ENCODE data around the gene SPRR5.

Gene SPRR5

GRCh38 chr1:152909206-152909605 is 37.8 kb upstream of the SPRR5 start:
- Histone ChIP-seq H3K27me3 (peaks cover 0 to 9% (median 0%) of the 10 kb centered on the region in 11 experiments; a peak in 2 of 22 replicates), H4K20me1 (no peaks in the 10 kb centered on the region), H3K36me3 (no peaks in the 10 kb centered on the region), H3K9me3 (replicated peaks in 1 of 11) (peaks cover 0 to 15% (median 0%) of the 10 kb centered on the region in 11 experiments; a peak in 4 of 22 replicates), H3K4me2 (no peak overlapping the region), H3K4me3 (no peak overlapping the region), H3K27ac (no peak overlapping the region), H3K4me1 (peaks cover 0 to 10% (median 3%) of the 10 kb centered on the region in 10 experiments; a peak in 8 of 20 replicates), H3K9ac (no peak overlapping the region)
- TF ChIP-seq Cebpa-rat (IDR thresholded peaks at IDR 0.05), result no peak

- H3K36me3 ChIP-seq, result no peaks in the 10 kb centered on the region
- H3K4me1 ChIP-seq, result no peaks in the 10 kb centered on the region
- peaks cover 0 to 9% (median 0%) of the 10 kb centered on the region in 11 experiments; a peak in 2 of 22 replicates for H3K27me3 ChIP-seq
- H3K9ac ChIP-seq, result no peak overlapping the region
- H4K20me1 ChIP-seq, result no peaks in the 10 kb centered on the region
- no peak overlapping the region for H3K4me3 ChIP-seq
- no peak overlapping the region for H3K27ac ChIP-seq
- no peak overlapping the region for H3K4me2 ChIP-seq
- peaks cover 0 to 15% (median 4%) of the 10 kb centered on the region in 11 experiments; a peak in 8 of 22 replicates for H3K9me3 ChIP-seq (replicated peaks in 1 of 11)
- TF ChIP-seq Cebpa-rat (IDR thresholded peaks at IDR 0.05), result no peak
Measured at GRCh38 chr1:152912471-152912870, 34.5 kb upstream of the SPRR5 start.

GRCh38 chr1:152912900-152913299 is 34.1 kb upstream of the SPRR5 start:
- no peak overlapping the region for H3K27ac ChIP-seq
- H3K4me2 ChIP-seq, result no peak overlapping the region
- no peak overlapping the region for H3K4me3 ChIP-seq
- H4K20me1 ChIP-seq, result no peaks in the 10 kb centered on the region
- H3K9me3 ChIP-seq (replicated peaks in 1 of 11), result peaks cover 0 to 15% (median 4%) of the 10 kb centered on the region in 11 experiments; a peak in 8 of 22 replicates
- no peak overlapping the region for H3K9ac ChIP-seq
- H3K27me3 ChIP-seq, result peaks cover 0 to 9% (median 0%) of the 10 kb centered on the region in 11 experiments; a peak in 2 of 22 replicates
- no peaks in the 10 kb centered on the region for H3K4me1 ChIP-seq
- H3K36me3 ChIP-seq, result no peaks in the 10 kb centered on the region
- TF ChIP-seq Cebpa-rat (IDR thresholded peaks at IDR 0.05), result no peak

- no peaks in the 10 kb centered on the region for H4K20me1 ChIP-seq
- H3K36me3 ChIP-seq, result no peaks in the 10 kb centered on the region
- no peak overlapping the region for H3K27ac ChIP-seq
- H3K9me3 ChIP-seq (replicated peaks in 1 of 11), result peaks cover 0 to 9% (median 4%) of the 10 kb centered on the region in 11 experiments; a peak in 6 of 22 replicates
- no peaks in the 10 kb centered on the region for H3K4me1 ChIP-seq
- TF ChIP-seq Cebpa-rat (IDR thresholded peaks at IDR 0.05), result no peak
- no peaks in the 10 kb centered on the region for H3K27me3 ChIP-seq
- no peak overlapping the region for H3K9ac ChIP-seq
- no peak overlapping the region for H3K4me2 ChIP-seq
- H3K4me3 ChIP-seq, result no peak overlapping the region
Measured at GRCh38 chr1:152917794-152918193, 29.2 kb upstream of the SPRR5 start.

- Histone ChIP-seq H3K27me3 (no peaks in the 10 kb centered on the region), H3K36me3 (no peaks in the 10 kb centered on the region), H4K20me1 (no peaks in the 10 kb centered on the region)
Measured at GRCh38 chr1:152919071-152919470, 27.9 kb upstream of the SPRR5 start.

GRCh38 chr1:152924191-152924590 is 22.8 kb upstream of the SPRR5 start:
- no peaks in the 10 kb centered on the region for H4K20me1 ChIP-seq
- H3K9ac ChIP-seq, result no peak overlapping the region
- no peaks in the 10 kb centered on the region for H3K36me3 ChIP-seq
- no peak for TF ChIP-seq Cebpa-rat (IDR thresholded peaks at IDR 0.05)
- H3K27ac ChIP-seq, result no peak overlapping the region
- no peak overlapping the region for H3K4me3 ChIP-seq
- no peaks in the 10 kb centered on the region for H3K27me3 ChIP-seq
- H3K9me3 ChIP-seq (replicated peaks in 1 of 11), result peaks cover 0 to 14% (median 0%) of the 10 kb centered on the region in 11 experiments; a peak in 7 of 22 replicates
- H3K4me1 ChIP-seq, result no peaks in the 10 kb centered on the region
- H3K4me2 ChIP-seq, result no peak overlapping the region

More at GRCh38 chr1:152919071-152919470, 27.9 kb upstream of the SPRR5 start:
- H3K4me1 ChIP-seq, result no peaks in the 10 kb centered on the region
- peaks cover 0 to 9% (median 4%) of the 10 kb centered on the region in 11 experiments; a peak in 6 of 22 replicates for H3K9me3 ChIP-seq (replicated peaks in 1 of 11)
- TF ChIP-seq Cebpa-rat (IDR thresholded peaks at IDR 0.05), result no peak
- no peak overlapping the region for H3K4me3 ChIP-seq
- H3K9ac ChIP-seq, result no peak overlapping the region
- H3K4me2 ChIP-seq, result no peak overlapping the region
- no peak overlapping the region for H3K27ac ChIP-seq

GRCh38 chr1:152926091-152926490 is 20.9 kb upstream of the SPRR5 start:
- Histone ChIP-seq H3K9me3 (replicated peaks in 1 of 11) (peaks cover 0 to 12% (median 0%) of the 10 kb centered on the region in 11 experiments; a peak in 5 of 22 replicates), H3K27ac (no peak overlapping the region), H3K36me3 (no peaks in the 10 kb centered on the region), H4K20me1 (no peaks in the 10 kb centered on the region), H3K27me3 (no peaks in the 10 kb centered on the region), H3K4me1 (no peaks in the 10 kb centered on the region), H3K4me3 (no peak overlapping the region), H3K4me2 (no peak overlapping the region), H3K9ac (no peak overlapping the region)
- TF ChIP-seq Cebpa-rat (IDR thresholded peaks at IDR 0.05), result no peak

GRCh38 chr1:152928671-152929070 is 18.3 kb upstream of the SPRR5 start:
- no peaks in the 10 kb centered on the region for H3K36me3 ChIP-seq
- H3K9me3 ChIP-seq (replicated peaks in 1 of 11), result peaks cover 0 to 12% (median 0%) of the 10 kb centered on the region in 11 experiments; a peak in 5 of 22 replicates
- no peak overlapping the region for H3K4me3 ChIP-seq
- H3K27ac ChIP-seq, result no peak overlapping the region
- no peak overlapping the region for H3K9ac ChIP-seq
- no peak overlapping the region for H3K4me2 ChIP-seq
- H4K20me1 ChIP-seq, result no peaks in the 10 kb centered on the region
- no peaks in the 10 kb centered on the region for H3K27me3 ChIP-seq
- no peak for TF ChIP-seq Cebpa-rat (IDR thresholded peaks at IDR 0.05)
- no peaks in the 10 kb centered on the region for H3K4me1 ChIP-seq

- Histone ChIP-seq H3K4me3 (no peak overlapping the region), H3K9me3 (replicated peaks in 1 of 11) (peaks cover 0 to 3% (median 0%) of the 10 kb centered on the region in 11 experiments; a peak in 3 of 22 replicates), H3K27ac (no peak overlapping the region), H3K27me3 (no peaks in the 10 kb centered on the region), H3K9ac (no peak overlapping the region), H3K4me2 (no peak overlapping the region), H3K4me1 (no peaks in the 10 kb centered on the region), H3K36me3 (no peaks in the 10 kb centered on the region), H4K20me1 (no peaks in the 10 kb centered on the region)
- TF ChIP-seq Cebpa-rat (IDR thresholded peaks at IDR 0.05), result no peak
Measured at GRCh38 chr1:152932170-152932811, 14.7 kb upstream of the SPRR5 start.

- no peak overlapping the region for H3K4me2 ChIP-seq
- no peak overlapping the region for H3K9ac ChIP-seq
- no peaks in the 10 kb centered on the region for H3K4me1 ChIP-seq
- no peaks in the 10 kb centered on the region for H4K20me1 ChIP-seq
- TF ChIP-seq Cebpa-rat (IDR thresholded peaks at IDR 0.05), result no peak
- H3K9me3 ChIP-seq (replicated peaks in 1 of 11), result 0 out of 22 replicates have a peak, but pooled peaks cover 0 to 3% (median 0%) of the 10 kb centered on the region in 11 experiments
- no peaks in the 10 kb centered on the region for H3K27me3 ChIP-seq
- no peak overlapping the region for H3K4me3 ChIP-seq
- no peaks in the 10 kb centered on the region for H3K36me3 ChIP-seq
- no peak overlapping the region for H3K27ac ChIP-seq
Measured at GRCh38 chr1:152933196-152933595, 13.8 kb upstream of the SPRR5 start.
